Breast epithelium (tissue), 4 donors: ENCODE results near the gene MT1E. TPM values are rescaled to one million over a fixed set of nuclear protein-coding genes. Genes with fewer than 3 reads are reported as not detected.
A peak's percentile ranks its signal among the peaks of the same experiment; 100 is the strongest.
"Not testable (repeated sequence)": the region's sequence is repeated elsewhere in the genome, so short reads cannot be mapped to it uniquely, and the experiment has no call there.

ENCODE experiments used
- DNase-seq, 2 donors: peaks; one replicate each; pipeline ENCODE4 v3.0.0-alpha.2; 2019; ENCODE audit warnings: low spot score in 2 of 2
- H3K27ac ChIP-seq, 2 donors: fragments of 200-600 bp; sonication (generic) in 1 of 2; one replicate each; pipeline ENCODE4 v1.5.1; 2016 to 2019; ENCODE audit warnings: mild to moderate bottlenecking in 1 of 2
- H3K27me3 ChIP-seq, 2 donors: fragments of 200-600 bp; sonication (generic) in 1 of 2; one replicate each; pipeline versions ENCODE4 v1.5.1 to v1.6.0; 2017 to 2019; ENCODE audit warnings: control low read depth in 1 of 2, mild to moderate bottlenecking in 1 of 2
- H3K36me3 ChIP-seq: fragments of 200-600 bp; one replicate; pipeline ENCODE4 v1.5.1; 2019
- H3K4me1 ChIP-seq, 2 donors: fragments of 200-600 bp; sonication (generic); one replicate each; pipeline ENCODE4 v1.5.1; 2016 to 2019; ENCODE audit warnings: control low read depth in 1 of 2
- H3K4me3 ChIP-seq, 3 donors: fragments of 200-600 bp; sonication (generic); 1 replicate in 2 of 3; 2 replicates in 1 of 3; pipeline ENCODE4 v1.5.1; 2016 to 2019; ENCODE audit warnings: mild to moderate bottlenecking in 3 of 3, moderate library complexity in 2 of 3
- H3K9me3 ChIP-seq, 2 donors: fragments of 200-600 bp; sonication (generic) in 1 of 2; one replicate each; pipeline ENCODE4 v1.5.1; 2016 to 2019; ENCODE audit warnings: control low read depth in 1 of 2
- CTCF ChIP-seq, 3 donors: fragments of 450-650 bp; IDR thresholded peaks; one replicate each; pipeline ENCODE4 v1.5.1; 2016 to 2017; ENCODE audit warnings: antibody characterized with exemption in 3 of 3, mild to moderate bottlenecking in 3 of 3, moderate library complexity in 3 of 3
- POLR2A ChIP-seq: fragments of 450-650 bp; IDR thresholded peaks from one replicate; pipeline ENCODE4 v1.6.1; 2016; ENCODE audit warnings: antibody characterized with exemption, mild to moderate bottlenecking, moderate library complexity
- POLR2AphosphoS5 ChIP-seq, 3 donors: sonication (generic); formaldehyde crosslinking; IDR thresholded peaks; one replicate each; pipeline ENCODE4 v1.6.1; 2017; ENCODE audit warnings: antibody characterized with exemption in 3 of 3
- intact Hi-C: fragments of 100-400 bp; cut with DNase I; formaldehyde crosslinking; loops from one replicate; pipeline ENCODE4 v1.15.1; 2023; ENCODE audit warnings: low total_unique reads
- total RNA-seq, 3 donors: library from RNA; depleted of rRNA; stranded (reverse); fragments of >200 nt; gene quantifications; one replicate each; pipeline ENCODE4 v1.1.0, GENCODE V29; 2016

The MT1E gene
- total RNA-seq, 3 donors from 2014 or later: 284 to 698 (median 513) TPM

GRCh38 chr16:56667581-56668571 is 42.3 kb downstream of the MT1E start, which contains the start of gene MT1G:
MT1G (minus strand) TSS chr16:56668065; CDS start chr16:56667993, 72 bp downstream.
- intact Hi-C loops: loop anchor here (10.0 kb wide), 1 partner anchor 1923 kb away; no protein-coding TSS in a partner anchor
- no peaks in the 10 kb centered on the region for H3K36me3 ChIP-seq
- peaks cover 1 to 21% of the 10 kb centered on the region in 2 donors for H3K27me3 ChIP-seq
- H3K4me3 ChIP-seq: peak within 1 kb of the TSS in 2 of 3 donors; percentile 40 to 58
- TF ChIP-seq POLR2A (no peak), CTCF (IDR thresholded peaks at IDR 0.05) (no peak), POLR2AphosphoS5 (IDR thresholded peaks at IDR 0.05) (peak in 2 of 3 donors; percentile 13 to 23)
- DNase-seq: peak in 1 of 2 donors; percentile 64
- H3K27ac ChIP-seq: peak within 1 kb of the TSS in 1 of 2 donors; percentile 48
- H3K4me1 ChIP-seq: no peaks in the 10 kb centered on the region
- H3K9me3 ChIP-seq: no peaks in the 10 kb centered on the region

- Histone ChIP-seq H3K4me3 (no peak within 1 kb of the TSS), H3K9me3 (no peaks in the 10 kb centered on the region), H3K36me3 (no peaks in the 10 kb centered on the region), H3K4me1 (no peaks in the 10 kb centered on the region), H3K27ac (no peak within 1 kb of the TSS), H3K27me3 (peaks cover 0 to 18% of the 10 kb centered on the region in 2 donors)
- no peak for TF ChIP-seq CTCF (IDR thresholded peaks at IDR 0.05)
- no peak for TF ChIP-seq POLR2A
- no peak for TF ChIP-seq POLR2AphosphoS5 (IDR thresholded peaks at IDR 0.05)
- intact Hi-C loops: loop anchor here (10.0 kb wide), 1 partner anchor 1924 kb away; no protein-coding TSS in a partner anchor
- DNase-seq: no peak
Observed at GRCh38 chr16:56669005-56669839, 43.6 kb downstream of the MT1E start, which contains the start of gene MT1H. MT1H (plus strand) TSS chr16:56669814; CDS start chr16:56669885, 71 bp downstream.

GRCh38 chr16:56669840-56670619 is 44.4 kb downstream of the MT1E start:
- Histone ChIP-seq H3K36me3 (no peaks in the 10 kb centered on the region), H3K27ac (no peak overlapping the region), H3K4me3 (no peak overlapping the region), H3K27me3 (peaks cover 0 to 18% of the 10 kb centered on the region in 2 donors), H3K9me3 (no peaks in the 10 kb centered on the region), H3K4me1 (no peaks in the 10 kb centered on the region)
- intact Hi-C loops: loop anchor here (10.0 kb wide), 1 partner anchor 1925 kb away; no protein-coding TSS in a partner anchor
- TF ChIP-seq CTCF (IDR thresholded peaks at IDR 0.05) (no peak), POLR2A (no peak), POLR2AphosphoS5 (IDR thresholded peaks at IDR 0.05) (no peak)
- no peak for DNase-seq

- Histone ChIP-seq H3K4me1 (no peaks in the 10 kb centered on the region), H3K27me3 (peaks cover 0 to 21% of the 10 kb centered on the region in 2 donors), H3K4me3 (no peak overlapping the region), H3K9me3 (no peaks in the 10 kb centered on the region), H3K36me3 (no peaks in the 10 kb centered on the region), H3K27ac (no peak overlapping the region)
- TF ChIP-seq POLR2AphosphoS5 (IDR thresholded peaks at IDR 0.05): no peak
- TF ChIP-seq POLR2A: no peak
- TF ChIP-seq CTCF (IDR thresholded peaks at IDR 0.05): no peak
- intact Hi-C loops: no loop called here
- no peak for DNase-seq
Observed at GRCh38 chr16:56670620-56670934, 45.0 kb downstream of the MT1E start.

GRCh38 chr16:56671691-56672090 is 46.1 kb downstream of the MT1E start:
- H3K36me3 ChIP-seq, H3K4me1 ChIP-seq, H3K4me3 ChIP-seq, DNase-seq, H3K9me3 ChIP-seq, intact Hi-C loops, H3K27ac ChIP-seq: not testable (repeated sequence)
- H3K27me3 ChIP-seq: peaks cover 0 to 25% of the 10 kb centered on the region in 2 donors

GRCh38 chr16:56672171-56672570 is 46.6 kb downstream of the MT1E start:
- peaks cover 0 to 25% of the 10 kb centered on the region in 2 donors for H3K27me3 ChIP-seq
- H3K36me3 ChIP-seq, DNase-seq, H3K4me3 ChIP-seq, H3K9me3 ChIP-seq, intact Hi-C loops, H3K4me1 ChIP-seq, H3K27ac ChIP-seq: not testable (repeated sequence)
